GM13976 (cell line): ENCODE results near the gene USP2.

Source experiments
- DNase-seq: peaks from one replicate; pipeline ENCODE4 v3.0.0; 2012; ENCODE audit warnings: low spot score
- CTCF ChIP-seq: IDR thresholded peaks from 2 replicates; pipeline ENCODE4 v1.5.1; 2012; ENCODE audit warnings: borderline replicate concordance, mild to moderate bottlenecking; ENCODE audit not compliant: insufficient read depth; ENCODE audit errors: extremely low read depth, missing control alignments, control extremely low read depth
- in situ Hi-C: fragments of 300-500 bp; cut with MboI; formaldehyde crosslinking; loops from one replicate; pipeline ENCODE4 v1.12.0; 2022; ENCODE audit warnings: low sequenced_read_pairs, mixed read lengths, inconsistent platforms; ENCODE audit not compliant: unreplicated experiment

The USP2 gene

GRCh38 chr11:119371067-119371601 lies 10.4 kb downstream of the USP2 start:
- in situ Hi-C loops = no loop called here
- TF ChIP-seq CTCF = no peak
- DNase-seq = no peak

GRCh38 chr11:119370486-119371046 lies 10.9 kb downstream of the USP2 start:
- in situ Hi-C loops = no loop called here
- no peak for DNase-seq
- no peak for TF ChIP-seq CTCF

DNA sequence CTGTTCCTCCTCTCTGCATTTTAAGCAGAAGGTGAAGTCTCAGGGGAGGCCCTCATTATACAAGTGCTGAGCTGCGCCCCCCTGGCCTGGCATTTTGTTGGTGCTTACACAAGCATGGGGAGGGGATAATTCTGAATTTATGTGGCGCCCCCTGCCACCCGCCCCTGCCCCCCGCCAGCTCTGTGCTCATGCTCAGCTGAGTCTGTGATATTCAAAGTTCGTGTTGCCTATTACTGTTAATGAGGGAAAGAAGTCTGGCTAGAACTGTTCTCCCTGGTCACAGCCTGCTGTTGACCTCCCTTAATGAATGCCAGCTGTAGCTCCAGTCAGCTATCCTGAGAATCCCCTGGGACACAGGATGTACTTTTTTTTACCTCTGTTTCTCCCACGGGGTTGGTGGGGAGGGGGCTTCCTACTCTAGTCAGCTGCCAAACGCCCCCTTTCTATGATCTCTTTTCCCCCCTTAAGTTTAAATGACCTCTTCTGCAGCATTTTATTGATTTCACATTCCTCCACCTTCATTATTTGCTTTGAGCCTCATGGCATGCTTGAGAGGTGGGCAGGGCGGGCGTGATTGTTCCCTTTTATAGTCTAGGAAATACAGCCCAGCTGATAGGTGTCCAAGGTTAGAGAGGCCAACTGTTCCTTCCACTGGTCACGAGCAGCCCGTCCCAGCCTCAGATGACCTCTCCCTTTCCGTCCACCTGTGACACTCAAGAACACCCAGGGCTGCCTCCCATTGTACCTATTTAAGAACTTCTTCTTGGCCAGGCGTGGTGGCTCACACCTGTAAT lies 12.2 kb downstream of the USP2 start:
- TF ChIP-seq CTCF = no peak
- in situ Hi-C loops = no loop called here
- DNase-seq = no peak

- in situ Hi-C loops = no loop called here
- no peak for TF ChIP-seq CTCF
- DNase-seq = no peak
Measured at GRCh38 chr11:119368121-119369034, 13.1 kb downstream of the USP2 start.

- no peak for DNase-seq
- in situ Hi-C loops = no loop called here
- TF ChIP-seq CTCF = no peak
Measured at GRCh38 chr11:119367661-119368120, 13.8 kb downstream of the USP2 start.
